Lung microvascular endothelial cell (primary cell): ENCODE data around the gene THAP11. TPM values are rescaled to one million over a fixed set of nuclear protein-coding genes. Genes with fewer than 3 reads are reported as not detected.

ENCODE experiments used
- DNase-seq, 2 donors: peaks; one replicate each; pipeline versions ENCODE4 v3.0.0 to v3.0.0-alpha.2; 2010; ENCODE audit warnings: low read depth in 2 of 2
- total RNA-seq: library from RNA; depleted of rRNA; stranded (reverse); fragments of >200 nt; gene quantifications from 2 replicates; pipeline ENCODE4 v1.2.1, GENCODE V29; 2014

THAP11 gene
- total RNA-seq, 1 donor from 2014 or later, result 39.1 TPM

DNA sequence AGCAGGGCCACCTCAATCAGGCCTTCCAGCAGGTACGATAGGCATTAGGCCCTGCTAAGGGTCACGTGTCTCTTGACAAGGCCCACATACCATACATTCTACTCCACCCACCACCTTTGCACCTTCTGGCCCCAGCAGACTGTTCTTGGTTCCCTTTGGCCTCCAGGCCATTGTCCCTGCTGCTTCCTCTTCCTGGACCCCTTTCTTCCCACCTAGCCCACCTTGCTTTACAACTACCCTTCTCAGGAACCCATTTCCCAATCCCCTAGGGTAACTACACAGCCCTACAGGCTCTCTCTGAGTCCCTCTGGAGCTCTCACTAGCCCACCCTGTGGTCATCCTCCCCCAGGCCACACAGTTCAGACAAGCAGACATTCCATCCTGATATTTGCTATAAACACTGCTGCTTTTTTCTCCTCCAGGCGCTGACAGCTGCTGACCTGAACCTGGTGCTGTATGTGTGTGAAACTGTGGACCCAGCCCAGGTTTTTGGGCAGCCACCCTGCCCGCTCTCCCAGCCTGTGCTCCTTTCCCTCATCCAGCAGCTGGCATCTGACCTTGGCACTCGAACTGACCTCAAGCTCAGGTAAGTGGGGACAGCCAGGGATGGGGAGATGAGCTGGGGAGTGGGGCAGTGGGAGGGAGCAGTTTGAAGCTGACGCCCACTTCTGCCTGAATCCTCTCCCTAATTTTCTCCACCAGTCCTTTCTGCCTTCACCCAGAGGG is 41.2 kb downstream of the THAP11 start:
- DNase-seq, result no peak

DNA sequence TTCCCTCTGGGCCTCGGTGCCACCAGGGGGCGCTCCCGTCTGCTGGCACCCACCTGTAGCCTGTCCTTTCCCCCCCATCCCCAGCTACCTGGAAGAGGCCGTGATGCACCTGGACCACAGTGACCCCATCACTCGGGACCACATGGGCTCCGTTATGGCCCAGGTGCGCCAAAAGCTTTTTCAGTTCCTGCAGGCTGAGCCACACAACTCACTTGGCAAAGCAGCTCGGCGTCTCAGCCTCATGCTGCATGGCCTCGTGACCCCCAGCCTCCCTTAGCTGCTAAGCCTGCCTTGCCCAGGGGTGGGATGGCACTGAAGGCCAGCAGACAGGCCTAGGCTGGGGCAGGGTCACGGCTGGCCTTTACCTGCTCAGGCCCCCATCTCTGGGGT is 41.7 kb downstream of the THAP11 start:
- DNase-seq, result peak; percentile 60 to 72

DNA sequence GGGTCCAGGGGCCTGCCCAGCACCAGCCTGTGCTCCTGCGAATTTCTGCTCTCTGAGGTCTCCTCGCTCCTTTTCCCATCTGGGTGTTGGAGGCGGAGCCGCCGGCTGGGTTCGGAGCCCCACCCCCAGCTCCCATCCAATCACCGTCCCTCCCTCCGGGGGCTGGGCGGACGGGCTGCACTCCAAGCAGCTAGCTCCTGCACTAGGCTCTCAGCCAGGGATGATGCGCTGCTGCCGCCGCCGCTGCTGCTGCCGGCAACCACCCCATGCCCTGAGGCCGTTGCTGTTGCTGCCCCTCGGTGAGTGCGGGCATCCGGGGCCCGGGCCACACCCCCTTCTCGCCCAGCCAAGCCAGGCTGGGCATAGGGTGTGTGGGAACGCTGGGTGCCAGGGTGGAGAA is 42.6 kb downstream of the THAP11 start, which contains the start of gene NRN1L:
NRN1L (plus strand) TSS at position 202 of the 400 bp plus-strand sequence; CDS start at position 221, 19 bp downstream.
- peak; percentile 76 to 93 for DNase-seq

- no peak for DNase-seq
These were observed 43.4 kb downstream of the THAP11 start for GRCh38 chr16:67885545-67885944.

DNA sequence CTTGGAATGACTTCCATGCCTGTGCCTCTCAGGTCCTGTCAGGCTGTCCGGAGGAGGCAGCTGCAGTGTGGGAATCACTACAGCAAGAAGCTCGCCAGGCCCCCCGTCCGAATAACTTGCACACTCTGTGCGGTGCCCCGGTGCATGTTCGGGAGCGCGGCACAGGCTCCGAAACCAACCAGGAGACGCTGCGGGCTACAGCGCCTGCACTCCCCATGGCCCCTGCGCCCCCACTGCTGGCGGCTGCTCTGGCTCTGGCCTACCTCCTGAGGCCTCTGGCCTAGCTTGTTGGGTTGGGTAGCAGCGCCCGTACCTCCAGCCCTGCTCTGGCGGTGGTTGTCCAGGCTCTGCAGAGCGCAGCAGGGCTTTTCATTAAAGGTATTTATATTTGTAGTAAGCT is 43.9 kb downstream of the THAP11 start:
- DNase-seq, result no peak

- DNase-seq, result no peak
These were observed 44.3 kb downstream of the THAP11 start for GRCh38 chr16:67886387-67886786.

GRCh38 chr16:67888331-67888730 is 46.2 kb downstream of the THAP11 start:
- DNase-seq, result no peak

DNA sequence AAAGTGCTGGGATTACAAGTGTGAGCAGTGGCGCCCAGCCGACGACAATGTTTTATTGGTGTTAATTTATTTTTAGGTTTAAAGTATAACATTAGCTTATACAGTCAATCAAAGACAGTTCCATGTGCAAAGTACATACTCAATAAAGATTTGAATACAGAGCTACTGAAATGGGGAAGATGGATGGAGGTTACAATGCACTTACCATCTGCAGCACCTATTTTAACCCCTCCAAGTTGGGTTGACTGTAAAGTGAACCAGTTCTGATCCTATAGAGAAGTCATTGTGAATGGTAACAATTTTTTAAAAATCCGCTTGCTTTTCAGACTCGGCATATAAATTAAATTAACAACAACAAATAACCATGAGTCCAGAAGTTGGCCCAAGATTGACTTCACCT is 50.3 kb downstream of the THAP11 start:
- DNase-seq, result no peak

DNA sequence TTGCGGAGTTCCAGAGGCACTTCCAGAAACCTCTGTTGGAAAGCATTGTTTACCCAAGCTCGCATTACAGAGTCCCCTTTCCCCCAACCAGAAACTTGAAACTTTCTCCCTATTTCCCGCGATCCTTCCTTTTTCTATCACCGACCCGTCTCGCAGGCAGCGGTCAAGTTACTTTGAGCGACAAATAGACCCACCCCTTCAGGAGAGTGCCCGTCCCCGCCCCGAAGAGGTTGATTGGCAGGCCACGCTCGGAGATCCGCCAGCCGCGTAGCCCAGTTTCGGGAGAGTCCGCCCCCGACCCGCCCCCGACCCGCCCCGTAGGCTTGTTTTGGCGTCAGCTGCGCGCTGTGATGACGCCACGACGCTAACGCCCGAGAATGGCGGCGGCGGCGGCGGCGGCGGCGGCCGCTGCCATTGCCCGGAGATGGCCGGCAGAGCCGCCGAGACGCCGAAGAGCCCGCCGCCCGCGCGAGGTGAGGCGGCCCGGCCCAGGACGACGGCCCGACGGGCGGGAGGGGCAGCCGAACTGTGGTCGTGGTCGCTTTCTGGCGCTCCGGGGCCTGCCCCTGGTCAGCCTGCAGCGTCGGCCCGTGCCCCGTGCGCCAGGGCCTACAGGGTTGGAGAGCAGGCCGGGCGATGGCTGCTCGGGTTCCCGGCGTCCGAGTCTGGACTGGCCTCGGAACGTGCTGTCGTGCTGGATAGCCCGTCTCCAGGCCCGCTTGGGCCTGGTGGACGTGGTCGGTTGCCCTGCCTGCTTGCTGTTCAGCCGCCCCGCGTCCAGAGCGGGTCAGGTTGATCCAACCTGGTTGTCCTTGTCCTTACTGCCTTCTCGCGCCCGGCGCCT is 51.0 kb downstream of the THAP11 start, which contains the start of gene PSKH1:
PSKH1 (plus strand) TSS at position 356 of the 844 bp plus-strand sequence. CDS start 15,496 bp downstream, outside the sequence.
- DNase-seq, result peak; percentile 97

Other genes with a start within 250 kb of the THAP11 start
- 0.44 and 0.79 TPM in 2 replicates for gene CARMIL2, start 197.2 kb upstream of the THAP11 start, total RNA-seq
- gene ACD, start 182.1 kb upstream of the THAP11 start, total RNA-seq, result 8.3 and 10.5 TPM in 2 replicates
- 2.6 and 4.8 TPM in 2 replicates for gene PARD6A, start 181.4 kb upstream of the THAP11 start, total RNA-seq
- 7.0 and 8.5 TPM in 2 replicates for gene ENKD1, start 175.6 kb upstream of the THAP11 start, total RNA-seq
- gene C16orf86, start 175.5 kb upstream of the THAP11 start, total RNA-seq, result 2.6 and 2.8 TPM in 2 replicates
- 39.9 and 68.8 TPM in 2 replicates for gene GFOD2, start 123.0 kb upstream of the THAP11 start, total RNA-seq
- 4.4 and 7.9 TPM in 2 replicates for gene RANBP10, start 35.8 kb upstream of the THAP11 start, total RNA-seq
- gene TSNAXIP1, start 35.4 kb upstream of the THAP11 start, total RNA-seq, result 0.22 and 0.40 TPM in 2 replicates
- 164 and 193 TPM in 2 replicates for gene NUTF2, start 4.6 kb downstream of the THAP11 start, total RNA-seq
- gene CENPT, start 5.4 kb downstream of the THAP11 start, total RNA-seq, result 12.2 and 20.0 TPM in 2 replicates
- 42.3 and 42.9 TPM in 2 replicates for gene EDC4, start 30.7 kb downstream of the THAP11 start, total RNA-seq
- gene NRN1L, start 42.6 kb downstream of the THAP11 start, total RNA-seq, result not detected in 2 replicates
- 8.3 and 12.9 TPM in 2 replicates for gene PSKH1, start 50.9 kb downstream of the THAP11 start, total RNA-seq
- gene CTRL, start 89.5 kb downstream of the THAP11 start, total RNA-seq, result 0.20 and 0.22 TPM in 2 replicates
- 58.4 and 59.1 TPM in 2 replicates for gene PSMB10, start 94.5 kb downstream of the THAP11 start, total RNA-seq
- 0.87 and 5.4 TPM in 2 replicates for gene LCAT, start 101.8 kb downstream of the THAP11 start, total RNA-seq
- 41.2 and 108 TPM in 2 replicates for gene SLC12A4, start 126.3 kb downstream of the THAP11 start, total RNA-seq
- 0.20 TPM in 1 of 2 replicates, not detected in the other for gene DPEP3, start 138.2 kb downstream of the THAP11 start, total RNA-seq
- gene DPEP2, start 157.2 kb downstream of the THAP11 start, total RNA-seq, result 3.3 and 8.9 TPM in 2 replicates
- under 0.01 TPM in 1 of 2 replicates, not detected in the other for gene DPEP2NB, start 173.6 kb downstream of the THAP11 start, total RNA-seq
- gene DDX28, start 180.9 kb downstream of the THAP11 start, total RNA-seq, result 12.0 and 19.8 TPM in 2 replicates
- 13.7 and 17.7 TPM in 2 replicates for gene DUS2, start 181.0 kb downstream of the THAP11 start, total RNA-seq
- gene NFATC3, start 243.1 kb downstream of the THAP11 start, total RNA-seq, result 13.1 and 18.5 TPM in 2 replicates